ENCODE data around the gene SEMA6A.

SEMA6A gene

GRCh38 chr5:116465411-116465810 lies 109.2 kb downstream of the SEMA6A start:
- DNase-seq (ENCODE audit: low read depth): no peak

- DNase-seq (ENCODE audit: low read depth): no peak
Measured at GRCh38 chr5:116464144-116464708, 110.4 kb downstream of the SEMA6A start.

- DNase-seq (ENCODE audit: low read depth): no peak
Measured at GRCh38 chr5:116462500-116462899, 112.1 kb downstream of the SEMA6A start.

- DNase-seq (ENCODE audit: low read depth): no peak
Measured at GRCh38 chr5:116459301-116459700, 115.3 kb downstream of the SEMA6A start.

GRCh38 chr5:116457062-116457461 lies 117.6 kb downstream of the SEMA6A start:
- no peak for DNase-seq (ENCODE audit: low read depth)

GRCh38 chr5:116456036-116456435 lies 118.6 kb downstream of the SEMA6A start:
- DNase-seq (ENCODE audit: low read depth): no peak

GRCh38 chr5:116455061-116455460 lies 119.6 kb downstream of the SEMA6A start:
- DNase-seq (ENCODE audit: low read depth): no peak

GRCh38 chr5:116454417-116454927 lies 120.2 kb downstream of the SEMA6A start:
- no peak for DNase-seq (ENCODE audit: low read depth)

- no peak for DNase-seq (ENCODE audit: low read depth)
Measured at GRCh38 chr5:116453988-116454411, 120.6 kb downstream of the SEMA6A start.

GRCh38 chr5:116452774-116453368 lies 121.8 kb downstream of the SEMA6A start:
- DNase-seq (ENCODE audit: low read depth): no peak

- DNase-seq (ENCODE audit: low read depth): no peak
Measured at GRCh38 chr5:116451905-116452450, 122.6 kb downstream of the SEMA6A start.

GRCh38 chr5:116451066-116451465 lies 123.6 kb downstream of the SEMA6A start:
- DNase-seq (ENCODE audit: low read depth): no peak

- DNase-seq (ENCODE audit: low read depth): no peak
Measured at GRCh38 chr5:116449458-116449857, 125.2 kb downstream of the SEMA6A start.

GRCh38 chr5:116448870-116449427 lies 125.7 kb downstream of the SEMA6A start:
- no peak for DNase-seq (ENCODE audit: low read depth)

- no peak for DNase-seq (ENCODE audit: low read depth)
Measured at GRCh38 chr5:116448450-116448849, 126.2 kb downstream of the SEMA6A start.

GRCh38 chr5:116446356-116447005 lies 128.1 kb downstream of the SEMA6A start:
- DNase-seq (ENCODE audit: low read depth): no peak

- DNase-seq (ENCODE audit: low read depth): no peak
Measured at GRCh38 chr5:116445311-116445710, 129.3 kb downstream of the SEMA6A start.

GRCh38 chr5:116444373-116445295 lies 130.0 kb downstream of the SEMA6A start:
- DNase-seq (ENCODE audit: low read depth): no peak

- no peak for DNase-seq (ENCODE audit: low read depth)
Measured at GRCh38 chr5:116442931-116443551, 131.6 kb downstream of the SEMA6A start.

GRCh38 chr5:116442095-116442534 lies 132.5 kb downstream of the SEMA6A start:
- no peak for DNase-seq (ENCODE audit: low read depth)

GRCh38 chr5:116441223-116441622 lies 133.4 kb downstream of the SEMA6A start:
- DNase-seq (ENCODE audit: low read depth): no peak

Measured in activated T-cell treated with anti-CD3 and anti-CD28 coated beads for 48 hours (primary cell).